ENCODE measurements around the gene PPP1R2.

The PPP1R2 gene

DNA sequence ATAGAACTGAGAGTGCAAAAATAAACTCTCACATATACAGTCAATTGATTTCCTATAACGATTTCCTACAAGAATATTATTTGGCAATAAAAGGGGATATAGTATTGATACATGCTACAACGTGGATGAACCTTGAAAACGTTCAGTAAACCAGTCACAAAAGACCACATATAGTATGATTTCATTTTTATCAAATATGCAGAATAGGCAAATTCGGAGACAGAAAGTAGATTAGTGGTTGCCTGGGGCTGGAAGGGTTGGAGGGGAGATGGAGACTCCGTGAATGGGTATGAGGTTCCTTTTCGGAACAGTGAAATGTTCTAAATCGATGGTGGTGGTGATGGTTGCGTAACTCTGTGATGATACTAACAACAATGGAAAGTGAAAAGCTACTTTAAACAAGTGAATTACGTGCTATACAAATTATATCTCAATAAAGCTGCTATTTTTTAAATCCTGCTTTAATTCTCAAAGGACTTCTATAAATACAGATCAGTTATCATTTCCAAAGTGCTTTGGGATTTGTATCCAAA lies 34.6 kb upstream of the PPP1R2 start:
- ChIA-PET POLR2A (no interaction called here), CTCF (no interaction called here)
- DNase-seq (ENCODE audit: extremely low spot score) = no peak
- no peak for TF ChIP-seq CTCF (IDR thresholded peaks at IDR 0.05; ENCODE audit: control extremely low read depth, extremely low read depth, low read depth, missing control alignments)

DNA sequence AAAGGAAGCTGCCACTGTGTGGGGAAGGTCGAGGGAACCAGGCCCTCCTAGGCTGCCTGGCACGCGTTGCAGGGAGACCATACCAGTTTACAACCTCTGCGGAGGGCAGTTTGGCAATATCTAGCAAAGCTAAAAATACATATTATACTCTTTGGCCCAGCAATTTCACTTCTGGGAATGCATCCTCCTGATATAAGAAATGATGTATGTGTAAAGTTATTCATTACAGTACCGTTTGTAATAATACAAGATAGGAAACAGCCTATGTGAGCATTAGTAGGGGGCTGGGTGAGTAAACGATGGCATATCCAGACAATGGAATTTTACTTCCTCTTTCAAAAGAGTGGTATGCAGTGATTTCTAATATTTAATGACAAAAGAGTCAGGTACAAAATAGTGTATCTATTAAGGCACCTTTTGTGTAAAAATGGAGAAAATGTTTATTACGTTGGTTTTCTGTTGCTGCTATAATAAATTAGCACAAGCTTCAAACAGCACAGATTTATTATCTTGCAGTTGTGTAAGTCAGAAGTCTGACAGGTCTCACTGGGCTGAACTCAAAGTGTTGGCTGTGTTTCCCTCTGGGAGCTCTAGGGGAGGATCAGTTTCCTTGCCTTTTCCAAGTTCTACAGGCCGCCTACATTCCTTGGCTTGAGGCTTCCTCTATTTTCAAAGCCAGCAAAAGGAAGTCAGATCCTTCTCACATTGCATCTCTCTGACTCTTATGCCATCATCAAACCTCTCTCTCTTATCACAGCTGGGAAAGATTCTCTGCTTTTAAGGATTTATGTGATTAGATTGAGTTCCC lies 31.6 kb upstream of the PPP1R2 start:
- POLR2A ChIA-PET = no interaction called here
- CTCF ChIA-PET = no interaction called here

GRCh38 chr3:195573611-195574496 lies 30.7 kb upstream of the PPP1R2 start:
- POLR2A ChIA-PET = no interaction called here
- no peak for DNase-seq (ENCODE audit: extremely low spot score)
- CTCF ChIA-PET = interaction anchor here (1.0 to 1.3 kb wide), 3 partner anchors 18 to 285 kb away, joined by 3 read pairs; no protein-coding TSS in a partner anchor
- no peak for TF ChIP-seq CTCF (IDR thresholded peaks at IDR 0.05; ENCODE audit: control extremely low read depth, extremely low read depth, low read depth, missing control alignments)

More for the DNA sequence above, 31.6 kb upstream of the PPP1R2 start:
- no peak for DNase-seq (ENCODE audit: extremely low spot score)
- TF ChIP-seq CTCF (IDR thresholded peaks at IDR 0.05; ENCODE audit: control extremely low read depth, extremely low read depth, low read depth, missing control alignments) = no peak

DNA sequence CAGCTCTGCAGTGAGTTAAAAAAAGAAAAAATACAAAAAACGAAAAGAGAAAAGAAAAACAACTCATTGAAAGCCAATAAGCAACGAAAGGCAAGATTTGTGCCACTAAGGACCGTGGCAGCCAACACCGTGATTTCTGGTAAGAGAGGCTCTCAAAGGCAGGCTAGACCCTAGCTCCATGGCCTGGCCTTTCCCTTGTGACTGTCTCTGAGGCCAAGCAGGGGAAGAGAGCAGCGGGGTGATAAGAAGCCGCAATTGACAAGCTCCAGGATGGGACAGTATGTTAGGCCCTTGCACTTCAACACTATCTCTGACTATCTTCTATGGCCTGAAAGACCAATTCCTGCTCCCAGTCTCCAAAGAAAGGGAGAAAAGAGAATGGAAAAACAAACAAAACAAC lies 28.2 kb upstream of the PPP1R2 start:
- no peak for DNase-seq (ENCODE audit: extremely low spot score)
- ChIA-PET CTCF (interaction anchor here (1.0 to 2.1 kb wide), 2 partner anchors 19 to 279 kb away, joined by 3 to 7 read pairs; no protein-coding TSS in a partner anchor), POLR2A (no interaction called here)
- no peak for TF ChIP-seq CTCF (IDR thresholded peaks at IDR 0.05; ENCODE audit: control extremely low read depth, extremely low read depth, low read depth, missing control alignments)

DNA sequence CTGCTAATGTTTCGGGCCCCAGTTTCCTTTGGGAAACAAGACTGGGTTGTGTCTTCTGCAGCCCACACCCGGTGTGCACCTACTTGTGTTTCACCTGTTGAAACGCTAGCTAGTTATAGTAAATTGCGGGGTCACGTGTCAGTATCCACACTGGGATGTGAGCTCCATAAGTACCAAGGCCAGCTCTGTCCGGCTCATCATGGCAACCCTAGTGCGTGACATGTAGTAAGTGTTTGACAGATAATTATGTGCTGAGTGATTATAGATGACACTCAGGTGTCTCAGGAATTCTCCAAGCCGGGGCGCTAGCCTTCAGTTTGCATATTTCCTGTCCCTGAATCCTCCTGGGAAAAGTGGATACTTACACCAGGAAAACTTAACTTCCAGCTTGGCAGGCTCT lies 27.8 kb upstream of the PPP1R2 start:
- CTCF ChIA-PET = interaction anchor here (1.0 to 2.1 kb wide), 2 partner anchors 18 to 279 kb away, joined by 3 to 7 read pairs; no protein-coding TSS in a partner anchor
- POLR2A ChIA-PET = no interaction called here
- TF ChIP-seq CTCF (IDR thresholded peaks at IDR 0.05; ENCODE audit: control extremely low read depth, extremely low read depth, low read depth, missing control alignments) = no peak
- DNase-seq (ENCODE audit: extremely low spot score) = no peak

DNA sequence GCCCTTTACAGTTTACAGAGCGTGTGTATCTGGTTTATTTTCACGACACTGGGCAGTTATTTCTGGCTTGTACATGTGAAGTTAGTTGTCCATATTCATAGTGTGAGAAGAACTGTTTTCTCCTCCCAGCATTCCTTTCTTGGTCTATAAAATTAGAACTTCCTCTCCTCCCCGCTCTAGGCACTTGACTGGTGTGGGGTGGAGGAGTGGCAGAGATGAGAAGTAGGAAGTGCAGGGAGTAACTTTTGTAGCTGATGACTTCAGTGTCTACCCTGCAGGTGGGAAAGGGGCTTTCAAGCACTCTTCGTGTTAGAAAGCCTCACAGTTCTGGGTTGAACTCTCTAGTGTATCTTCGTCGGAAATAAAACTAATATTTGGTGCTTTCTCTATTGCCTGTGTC lies 27.2 kb upstream of the PPP1R2 start:
- TF ChIP-seq CTCF (IDR thresholded peaks at IDR 0.05; ENCODE audit: control extremely low read depth, extremely low read depth, low read depth, missing control alignments) = no peak
- POLR2A ChIA-PET = no interaction called here
- CTCF ChIA-PET = interaction anchor here (0.6 to 2.1 kb wide), 2 partner anchors 18 to 280 kb away, joined by 3 to 7 read pairs; no protein-coding TSS in a partner anchor
- no peak for DNase-seq (ENCODE audit: extremely low spot score)
